Loucy (cell line): ENCODE measurements around the gene TRIM41.

Experiments used
- H2AFZ ChIP-seq: fragments of 200-600 bp; sonication (generic); 2 replicates; pipeline ENCODE4 v1.6.0; 2016; ENCODE audit warnings: antibody characterized with exemption, mild to moderate bottlenecking, low read length, moderate library complexity
- H3F3A ChIP-seq: fragments of 200-600 bp; 2 replicates; pipeline ENCODE4 v1.6.0; 2016; ENCODE audit warnings: antibody characterized with exemption, low read depth, mild to moderate bottlenecking
- H3K27me3 ChIP-seq: fragments of 200-600 bp; sonication (generic); 2 replicates; pipeline ENCODE4 v1.6.1; 2014; ENCODE audit warnings: low read length, mild to moderate bottlenecking; ENCODE audit not compliant: insufficient read depth, poor library complexity, severe bottlenecking
- H3K36me3 ChIP-seq: fragments of 200-600 bp; sonication (generic); 2 replicates; pipeline ENCODE4 v1.6.1; 2016; ENCODE audit warnings: low read length; ENCODE audit not compliant: insufficient read depth
- H3K4me1 ChIP-seq: fragments of 200-600 bp; sonication (generic); 2 replicates; pipeline ENCODE4 v1.5.1; 2014; ENCODE audit warnings: low read length, mild to moderate bottlenecking; ENCODE audit not compliant: insufficient read depth, poor library complexity, severe bottlenecking
- H3K4me2 ChIP-seq: fragments of 200-600 bp; sonication (generic); 2 replicates; pipeline ENCODE4 v1.6.0; 2014; ENCODE audit warnings: antibody characterized with exemption, low read length, low read depth, mild to moderate bottlenecking; ENCODE audit not compliant: poor library complexity, severe bottlenecking
- H3K4me3 ChIP-seq: fragments of 200-600 bp; sonication (generic); 2 replicates; pipeline ENCODE4 v1.5.1; 2014; ENCODE audit warnings: low read length, mild to moderate bottlenecking, mixed read lengths; ENCODE audit not compliant: poor library complexity, severe bottlenecking
- H3K79me2 ChIP-seq: fragments of 200-600 bp; sonication (generic); 2 replicates; pipeline ENCODE4 v1.6.1; 2014; ENCODE audit warnings: low read length; ENCODE audit not compliant: insufficient read depth
- H3K9ac ChIP-seq: fragments of 200-600 bp; sonication (generic); 2 replicates; pipeline ENCODE4 v1.6.0; 2014; ENCODE audit warnings: mild to moderate bottlenecking, low read depth, low read length, moderate library complexity; ENCODE audit not compliant: poor library complexity, severe bottlenecking
- H3K9me2 ChIP-seq: fragments of 200-600 bp; sonication (generic); replicated peaks from 2 replicates; pipeline ENCODE4 v1.6.1; 2016; ENCODE audit warnings: low read depth, low read length, mixed read lengths
- H3K9me3 ChIP-seq: fragments of 200-600 bp; sonication (generic); 2 replicates; pipeline ENCODE4 v1.6.1; 2014; ENCODE audit warnings: mild to moderate bottlenecking, antibody characterized with exemption, low read length, low read depth; ENCODE audit not compliant: insufficient read depth
- H4K20me1 ChIP-seq: fragments of 200-600 bp; sonication (generic); 2 replicates; pipeline ENCODE4 v1.6.0; 2014; ENCODE audit warnings: antibody characterized with exemption, low read length, mild to moderate bottlenecking; ENCODE audit not compliant: insufficient read depth, poor library complexity, severe bottlenecking
- EZH2phosphoT487 ChIP-seq: fragments of 200-600 bp; IDR thresholded peaks from 2 replicates; pipeline ENCODE4 v1.6.1; 2018; ENCODE audit warnings: antibody characterized with exemption, mild to moderate bottlenecking, moderate library complexity, borderline replicate concordance
- TF ChIP-seq, protein P1 (sequence below): fragments of 200-600 bp; sonication (generic); conservative IDR thresholded peaks from 2 replicates; pipeline ENCODE4 v1.5.1; 2014; ENCODE audit warnings: mild to moderate bottlenecking, antibody characterized with exemption, low read length

The TRIM41 gene

GRCh38 chr5:181258576-181258975, 35.5 kb downstream of the TRIM41 start:
- Histone ChIP-seq H3K36me3 (no peaks in the 10 kb centered on the region), H3K4me1 (peaks cover 25% of the 10 kb centered on the region), H3K9me3 (no peaks in the 10 kb centered on the region), H3K4me2 (peak overlapping the region; percentile 97), H3K79me2 (peaks cover 59% of the 10 kb centered on the region), H4K20me1 (peaks cover 13% of the 10 kb centered on the region), H2AFZ (no peak overlapping the region), H3K4me3 (peak overlapping the region; percentile 97), H3F3A (no peaks in the 10 kb centered on the region), H3K9me2 (no peaks in the 10 kb centered on the region), H3K27me3 (no peaks in the 10 kb centered on the region), H3K9ac (no peak overlapping the region)
- TF ChIP-seq, protein P1, sequence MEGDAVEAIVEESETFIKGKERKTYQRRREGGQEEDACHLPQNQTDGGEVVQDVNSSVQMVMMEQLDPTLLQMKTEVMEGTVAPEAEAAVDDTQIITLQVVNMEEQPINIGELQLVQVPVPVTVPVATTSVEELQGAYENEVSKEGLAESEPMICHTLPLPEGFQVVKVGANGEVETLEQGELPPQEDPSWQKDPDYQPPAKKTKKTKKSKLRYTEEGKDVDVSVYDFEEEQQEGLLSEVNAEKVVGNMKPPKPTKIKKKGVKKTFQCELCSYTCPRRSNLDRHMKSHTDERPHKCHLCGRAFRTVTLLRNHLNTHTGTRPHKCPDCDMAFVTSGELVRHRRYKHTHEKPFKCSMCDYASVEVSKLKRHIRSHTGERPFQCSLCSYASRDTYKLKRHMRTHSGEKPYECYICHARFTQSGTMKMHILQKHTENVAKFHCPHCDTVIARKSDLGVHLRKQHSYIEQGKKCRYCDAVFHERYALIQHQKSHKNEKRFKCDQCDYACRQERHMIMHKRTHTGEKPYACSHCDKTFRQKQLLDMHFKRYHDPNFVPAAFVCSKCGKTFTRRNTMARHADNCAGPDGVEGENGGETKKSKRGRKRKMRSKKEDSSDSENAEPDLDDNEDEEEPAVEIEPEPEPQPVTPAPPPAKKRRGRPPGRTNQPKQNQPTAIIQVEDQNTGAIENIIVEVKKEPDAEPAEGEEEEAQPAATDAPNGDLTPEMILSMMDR, result no peak
- TF ChIP-seq EZH2phosphoT487, result no peak

- Histone ChIP-seq H3K9me2 (no peaks in the 10 kb centered on the region), H3K4me3 (peak overlapping the region; percentile 97), H3K79me2 (peaks cover 59% of the 10 kb centered on the region), H3K36me3 (no peaks in the 10 kb centered on the region), H4K20me1 (peaks cover 13% of the 10 kb centered on the region), H3K27me3 (no peaks in the 10 kb centered on the region), H3K9me3 (no peaks in the 10 kb centered on the region), H3F3A (no peaks in the 10 kb centered on the region), H3K9ac (no peak overlapping the region), H3K4me2 (peak overlapping the region; percentile 97), H3K4me1 (peaks cover 25% of the 10 kb centered on the region), H2AFZ (no peak overlapping the region)
- no peak for TF ChIP-seq EZH2phosphoT487
- TF ChIP-seq, protein P1, result no peak
These were observed 36.2 kb downstream of the TRIM41 start for GRCh38 chr5:181259283-181259682.

DNA sequence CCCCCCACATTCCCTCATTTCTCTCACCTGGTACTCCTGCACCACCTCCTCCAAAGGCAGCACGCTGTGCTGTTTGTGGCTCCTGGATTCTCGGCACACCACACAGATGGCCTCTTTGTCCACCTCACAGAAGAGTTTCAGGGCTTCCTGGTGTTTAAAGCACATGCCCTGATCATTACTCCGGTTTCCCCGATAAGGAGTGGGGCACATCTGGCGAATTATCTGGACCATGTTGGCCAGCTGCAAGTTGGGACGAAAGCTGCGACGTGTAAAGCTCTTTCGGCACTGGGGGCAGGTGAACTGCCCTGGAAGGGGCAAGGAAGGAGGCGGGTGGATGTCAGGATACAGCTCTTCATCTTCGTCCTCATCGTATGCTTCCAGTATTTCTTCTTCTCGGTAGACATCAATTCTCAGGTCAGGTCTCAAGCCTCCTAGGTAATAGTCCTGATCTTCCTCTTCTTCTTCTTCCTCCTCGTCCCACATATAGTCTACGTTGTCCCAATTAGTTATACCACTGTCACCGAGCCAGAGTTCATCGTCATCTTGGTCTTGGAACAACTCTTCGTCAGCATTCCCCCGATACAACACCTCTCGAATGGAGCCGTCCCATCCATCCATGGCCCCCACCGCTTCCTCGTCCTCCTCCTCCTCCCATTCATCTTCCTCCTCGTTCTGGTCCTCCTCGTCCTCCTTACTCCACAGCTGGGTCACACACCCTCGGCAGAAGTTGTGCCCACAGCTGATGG, 37.1 kb downstream of the TRIM41 start:
- Histone ChIP-seq H3K79me2 (peaks cover 53% of the 10 kb centered on the region), H3K9ac (peak overlapping the region; percentile 98), H3K4me2 (peak overlapping the region; percentile 97), H3K9me2 (no peaks in the 10 kb centered on the region), H3F3A (no peaks in the 10 kb centered on the region), H3K36me3 (no peaks in the 10 kb centered on the region), H3K27me3 (no peaks in the 10 kb centered on the region), H3K9me3 (no peaks in the 10 kb centered on the region), H3K4me1 (peaks cover 25% of the 10 kb centered on the region), H4K20me1 (peaks cover 13% of the 10 kb centered on the region), H3K4me3 (peak overlapping the region; percentile 97), H2AFZ (peak overlapping the region; percentile 83; the same call in 1 of the 2 replicates)
- TF ChIP-seq, protein P1, result no peak
- TF ChIP-seq EZH2phosphoT487, result no peak
